ENCODE data around the gene ISLR2.

The ISLR2 gene

DNA sequence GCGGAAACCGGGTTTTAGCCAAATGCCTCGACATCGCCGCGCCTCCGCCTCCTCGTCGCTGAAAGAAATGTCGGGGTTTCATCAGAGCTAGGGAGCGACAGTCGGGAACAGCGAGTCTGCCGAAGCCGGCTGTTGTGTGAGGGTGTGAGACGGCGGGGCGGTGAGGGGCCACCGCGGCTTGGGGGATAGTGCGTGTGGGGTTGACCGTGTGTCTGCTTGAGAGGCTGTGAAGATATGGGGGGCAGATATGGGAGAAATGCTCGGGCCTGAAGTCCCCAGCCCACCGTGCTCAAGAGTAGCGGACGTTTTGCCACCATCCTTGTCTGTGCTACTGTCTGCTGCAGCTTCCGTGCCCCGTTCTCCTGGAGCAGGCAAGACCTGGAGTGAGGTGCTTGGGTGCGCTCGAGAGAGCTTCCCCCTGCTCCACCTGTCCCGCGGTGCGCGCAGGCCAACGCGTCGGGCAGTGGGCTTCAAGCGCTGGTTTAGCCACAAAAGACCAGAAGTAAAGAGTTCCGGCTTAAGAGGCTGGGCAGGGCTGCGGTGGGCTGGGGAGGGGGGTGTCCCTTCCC, 716 bp upstream of the ISLR2 start:
- DNase-seq, result no peak

DNA sequence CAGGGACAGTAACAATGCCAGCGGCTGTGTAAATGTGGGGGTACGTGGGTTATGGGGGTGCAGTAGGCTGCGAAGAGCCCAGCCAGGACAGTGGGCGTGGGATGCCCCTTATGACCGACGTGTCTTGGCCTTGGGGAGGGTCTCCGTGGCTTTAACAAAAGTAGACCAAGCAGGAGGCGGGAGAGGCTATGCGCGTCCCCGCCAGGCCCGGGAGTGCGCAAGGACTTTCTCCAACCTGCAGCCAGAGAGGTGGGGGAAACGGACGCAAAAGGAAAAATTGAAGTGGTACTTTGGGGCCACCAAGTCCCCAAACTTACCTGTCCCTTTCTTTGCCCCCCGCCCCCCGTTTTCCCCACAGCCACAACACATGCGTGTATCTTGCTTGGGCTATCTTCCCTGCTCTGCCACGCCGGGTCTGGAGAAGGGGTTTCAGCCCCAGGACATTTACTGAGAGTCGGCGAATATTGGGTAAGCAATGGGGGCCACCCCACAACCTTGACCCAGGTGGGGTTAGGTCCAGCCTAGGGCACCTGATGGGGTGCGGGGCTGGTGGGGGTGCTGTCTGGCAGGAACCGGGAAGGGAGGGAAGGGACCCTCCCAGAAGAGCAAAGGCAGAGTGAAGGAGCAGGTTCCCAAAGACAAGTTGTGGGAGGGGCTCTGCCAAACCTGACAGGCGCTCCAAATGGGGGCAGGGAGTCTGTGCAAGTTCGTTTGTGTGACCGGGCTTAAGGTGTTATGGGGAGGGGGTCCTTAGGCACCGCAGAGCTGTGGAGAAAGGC, 652 bp downstream of the ISLR2 start:
- no peak for DNase-seq

DNA sequence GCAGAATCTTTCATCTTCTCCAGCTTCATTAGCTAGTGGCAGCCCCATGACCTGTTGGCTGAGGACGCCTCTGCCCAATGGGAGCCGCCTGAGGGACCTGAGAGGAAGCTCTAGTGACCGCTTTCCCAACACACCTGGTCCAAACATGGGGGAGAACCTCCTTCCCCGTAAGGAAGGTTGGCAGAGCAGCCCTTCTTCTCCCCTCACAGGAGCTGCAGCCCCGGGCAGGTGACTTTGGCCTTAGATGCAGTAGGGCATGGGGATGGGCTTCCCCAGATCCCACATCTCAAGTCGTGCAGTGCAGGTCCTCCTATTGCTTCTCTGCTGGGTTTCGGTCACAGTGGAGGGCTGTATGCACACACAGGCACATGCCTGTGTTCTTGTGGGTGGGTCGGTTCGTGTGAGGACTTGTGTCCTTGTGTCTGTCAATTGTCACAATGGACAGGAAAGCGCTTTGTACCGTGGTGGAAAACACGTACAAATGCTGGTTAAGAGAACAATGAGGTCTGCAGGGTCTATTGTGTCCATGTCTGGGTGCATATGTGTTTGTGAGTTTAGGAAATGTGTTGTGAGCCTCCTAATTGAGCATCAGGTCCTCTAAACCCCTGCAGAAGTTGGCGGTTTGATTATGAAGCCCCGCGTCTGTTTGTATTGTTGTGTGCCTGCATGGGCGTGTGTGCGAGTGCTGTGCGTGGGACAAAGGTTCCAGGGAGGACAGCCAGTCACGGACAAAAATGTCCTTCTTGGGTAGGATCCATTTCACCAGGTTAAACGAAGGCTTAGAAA, 1.4 kb downstream of the ISLR2 start:
- DNase-seq, result no peak

DNA sequence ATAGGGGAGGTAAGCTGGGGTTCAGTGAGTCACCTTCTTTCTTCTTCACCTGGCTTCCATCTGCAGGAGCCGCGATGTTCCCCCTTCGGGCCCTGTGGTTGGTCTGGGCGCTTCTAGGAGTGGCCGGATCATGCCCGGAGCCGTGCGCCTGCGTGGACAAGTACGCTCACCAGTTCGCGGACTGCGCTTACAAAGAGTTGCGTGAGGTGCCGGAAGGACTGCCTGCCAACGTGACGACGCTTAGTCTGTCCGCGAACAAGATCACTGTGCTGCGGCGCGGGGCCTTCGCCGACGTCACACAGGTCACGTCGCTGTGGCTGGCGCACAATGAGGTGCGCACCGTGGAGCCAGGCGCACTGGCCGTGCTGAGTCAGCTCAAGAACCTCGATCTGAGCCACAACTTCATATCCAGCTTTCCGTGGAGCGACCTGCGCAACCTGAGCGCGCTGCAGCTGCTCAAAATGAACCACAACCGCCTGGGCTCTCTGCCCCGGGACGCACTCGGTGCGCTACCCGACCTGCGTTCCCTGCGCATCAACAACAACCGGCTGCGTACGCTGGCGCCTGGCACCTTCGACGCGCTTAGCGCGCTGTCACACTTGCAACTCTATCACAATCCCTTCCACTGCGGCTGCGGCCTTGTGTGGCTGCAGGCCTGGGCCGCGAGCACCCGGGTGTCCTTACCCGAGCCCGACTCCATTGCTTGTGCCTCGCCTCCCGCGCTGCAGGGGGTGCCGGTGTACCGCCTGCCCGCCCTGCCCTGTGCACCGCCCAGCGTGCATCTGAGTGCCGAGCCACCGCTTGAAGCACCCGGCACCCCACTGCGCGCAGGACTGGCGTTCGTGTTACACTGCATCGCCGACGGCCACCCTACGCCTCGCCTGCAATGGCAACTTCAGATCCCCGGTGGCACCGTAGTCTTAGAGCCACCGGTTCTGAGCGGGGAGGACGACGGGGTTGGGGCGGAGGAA, 2.6 kb downstream of the ISLR2 start:
- DNase-seq, result no peak

DNA sequence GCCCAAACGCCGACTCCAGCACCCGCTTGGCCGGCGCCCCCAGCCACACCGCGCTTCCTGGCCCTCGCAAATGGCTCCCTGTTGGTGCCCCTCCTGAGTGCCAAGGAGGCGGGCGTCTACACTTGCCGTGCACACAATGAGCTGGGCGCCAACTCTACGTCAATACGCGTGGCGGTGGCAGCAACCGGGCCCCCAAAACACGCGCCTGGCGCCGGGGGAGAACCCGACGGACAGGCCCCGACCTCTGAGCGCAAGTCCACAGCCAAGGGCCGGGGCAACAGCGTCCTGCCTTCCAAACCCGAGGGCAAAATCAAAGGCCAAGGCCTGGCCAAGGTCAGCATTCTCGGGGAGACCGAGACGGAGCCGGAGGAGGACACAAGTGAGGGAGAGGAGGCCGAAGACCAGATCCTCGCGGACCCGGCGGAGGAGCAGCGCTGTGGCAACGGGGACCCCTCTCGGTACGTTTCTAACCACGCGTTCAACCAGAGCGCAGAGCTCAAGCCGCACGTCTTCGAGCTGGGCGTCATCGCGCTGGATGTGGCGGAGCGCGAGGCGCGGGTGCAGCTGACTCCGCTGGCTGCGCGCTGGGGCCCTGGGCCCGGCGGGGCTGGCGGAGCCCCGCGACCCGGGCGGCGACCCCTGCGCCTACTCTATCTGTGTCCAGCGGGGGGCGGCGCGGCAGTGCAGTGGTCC, 3.5 kb downstream of the ISLR2 start:
- DNase-seq, result no peak

DNA sequence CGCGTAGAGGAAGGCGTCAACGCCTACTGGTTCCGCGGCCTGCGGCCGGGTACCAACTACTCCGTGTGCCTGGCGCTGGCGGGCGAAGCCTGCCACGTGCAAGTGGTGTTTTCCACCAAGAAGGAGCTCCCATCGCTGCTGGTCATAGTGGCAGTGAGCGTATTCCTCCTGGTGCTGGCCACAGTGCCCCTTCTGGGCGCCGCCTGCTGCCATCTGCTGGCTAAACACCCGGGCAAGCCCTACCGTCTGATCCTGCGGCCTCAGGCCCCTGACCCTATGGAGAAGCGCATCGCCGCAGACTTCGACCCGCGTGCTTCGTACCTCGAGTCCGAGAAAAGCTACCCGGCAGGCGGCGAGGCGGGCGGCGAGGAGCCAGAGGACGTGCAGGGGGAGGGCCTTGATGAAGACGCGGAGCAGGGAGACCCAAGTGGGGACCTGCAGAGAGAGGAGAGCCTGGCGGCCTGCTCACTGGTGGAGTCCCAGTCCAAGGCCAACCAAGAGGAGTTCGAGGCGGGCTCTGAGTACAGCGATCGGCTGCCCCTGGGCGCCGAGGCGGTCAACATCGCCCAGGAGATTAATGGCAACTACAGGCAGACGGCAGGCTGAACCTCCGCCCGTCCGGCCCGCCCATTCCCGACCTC, 4.1 kb downstream of the ISLR2 start:
- DNase-seq, result no peak

DNA sequence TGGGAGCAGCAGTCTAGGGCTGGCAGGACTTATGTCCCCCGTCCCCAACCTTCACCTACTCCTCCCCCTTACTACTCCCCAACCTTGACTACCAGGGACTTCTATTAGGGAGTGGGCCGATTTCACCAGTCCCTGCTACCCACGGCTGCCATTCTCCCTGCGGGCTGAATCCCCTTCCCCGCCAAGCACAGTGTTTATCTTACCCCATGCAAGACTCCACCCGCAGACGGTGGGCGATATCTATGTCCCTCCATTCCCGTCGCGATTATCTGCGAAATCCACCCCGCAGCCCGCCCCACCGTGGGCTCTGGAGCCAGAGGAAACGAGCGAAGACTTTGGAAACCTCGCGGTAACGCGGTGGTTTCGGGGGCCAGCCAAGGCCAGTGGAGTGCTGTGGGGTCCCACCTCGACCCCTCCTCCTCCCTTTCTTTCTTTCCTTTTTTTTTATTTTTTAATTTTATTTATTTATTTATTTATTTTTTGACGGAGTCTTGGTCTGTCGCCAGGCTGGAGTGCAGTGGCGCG, 4.7 kb downstream of the ISLR2 start:
- DNase-seq, result no peak

DNA sequence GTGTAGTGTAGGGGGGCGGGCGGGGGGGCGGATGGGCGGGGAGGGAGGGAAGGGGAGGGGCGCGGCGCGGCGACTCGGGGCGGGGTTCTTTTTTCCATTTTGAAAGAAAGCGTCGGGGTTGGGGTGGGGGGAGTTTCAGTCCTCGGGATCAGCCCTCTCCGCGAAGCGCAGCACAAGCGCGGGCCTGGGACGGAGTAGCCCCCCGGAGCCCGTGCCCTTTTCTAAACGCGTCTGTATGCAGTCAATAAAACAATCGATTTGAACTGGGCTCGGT, 6.1 kb downstream of the ISLR2 start:
- DNase-seq, result no peak

DNA sequence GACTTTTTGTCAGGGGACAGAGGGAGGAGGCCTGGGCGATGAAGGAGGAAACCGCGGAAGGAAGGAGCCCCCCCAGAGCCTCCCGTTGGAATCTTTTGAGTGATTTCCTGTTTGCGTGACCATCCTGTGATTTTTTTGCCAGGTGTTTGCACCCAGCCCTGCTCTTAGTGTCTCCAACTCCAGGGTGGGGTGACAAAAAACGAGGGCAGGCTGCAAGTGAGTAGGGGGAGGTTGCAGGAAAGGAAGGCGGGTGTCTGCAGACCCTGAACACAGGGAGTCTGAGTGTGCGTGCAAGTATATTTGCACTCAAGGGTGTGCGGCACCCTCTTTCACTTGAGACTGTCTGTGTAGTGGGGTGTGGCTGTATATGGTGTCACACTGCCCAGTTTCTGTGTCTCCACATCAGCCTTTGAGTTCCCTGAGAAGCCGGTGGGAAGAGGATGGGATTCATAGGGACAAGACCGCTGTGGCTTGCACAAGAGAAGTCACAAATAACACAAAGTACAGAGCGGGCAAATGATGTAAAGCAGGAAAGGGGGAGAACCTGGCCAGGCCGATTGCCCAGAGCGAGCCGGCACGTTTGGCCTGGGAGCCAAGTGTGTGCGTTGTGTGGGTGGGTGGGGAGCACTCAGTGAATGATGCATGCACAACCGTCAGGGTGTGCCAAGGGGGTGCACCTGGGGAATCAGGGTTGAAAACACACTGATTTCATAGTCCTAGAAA, 6.6 kb downstream of the ISLR2 start:
- no peak for DNase-seq

DNA sequence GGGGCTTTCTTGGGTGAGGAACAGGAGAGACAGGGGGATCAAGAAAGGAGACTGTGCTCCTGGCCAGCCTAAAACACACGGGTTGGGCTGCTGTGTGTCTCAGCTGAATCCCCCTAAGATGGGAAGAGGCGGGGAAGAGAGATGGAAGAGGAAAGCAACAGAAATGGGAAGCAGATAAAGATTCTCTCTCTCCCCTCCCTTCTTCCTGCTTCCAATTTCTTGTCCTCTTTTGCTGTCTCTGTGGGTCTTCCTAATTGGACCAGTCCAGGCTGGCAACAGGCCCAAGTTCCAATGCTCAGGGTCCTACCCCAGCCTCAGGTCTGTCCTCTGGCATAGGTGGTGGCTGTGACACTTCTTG, 7.1 kb downstream of the ISLR2 start:
- no peak for DNase-seq

DNA sequence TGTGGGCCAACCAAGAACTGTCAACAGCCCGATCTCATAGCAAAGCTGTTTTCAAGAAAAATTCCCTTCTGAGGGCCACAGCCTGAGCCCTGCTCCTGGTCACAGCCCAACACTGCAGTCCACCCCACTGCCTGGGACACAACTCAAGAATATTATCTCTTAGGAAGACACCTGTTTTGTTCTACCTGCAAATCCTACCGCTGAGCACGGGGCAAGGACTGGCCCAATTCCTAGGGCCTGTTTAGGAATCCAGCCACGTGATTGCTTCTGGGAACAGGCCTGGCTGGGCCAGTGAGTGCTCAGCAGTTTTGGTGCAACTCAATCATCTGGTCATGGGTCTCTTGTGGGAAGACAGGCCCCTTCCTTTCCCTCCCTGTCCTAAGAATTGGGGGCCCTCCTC, 8.3 kb downstream of the ISLR2 start:
- no peak for DNase-seq

DNA sequence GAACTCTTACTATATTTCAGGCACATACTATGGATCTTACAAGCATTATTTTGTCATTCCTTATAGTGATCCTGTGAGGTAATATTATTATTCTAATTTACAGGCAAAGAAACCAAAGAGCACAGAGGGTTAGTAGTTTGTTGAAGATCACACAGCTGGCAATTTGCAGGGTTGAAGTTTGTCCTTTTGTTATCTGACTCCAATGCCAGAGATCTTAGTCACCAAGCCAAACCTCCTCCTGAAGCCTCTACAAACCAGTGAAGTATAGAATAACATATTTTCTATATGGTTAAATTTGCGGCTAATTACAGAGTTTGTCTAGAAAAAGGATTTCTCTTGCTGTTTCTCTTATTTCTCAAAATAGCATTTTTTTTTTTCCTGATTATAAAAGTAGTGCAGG, 11.2 kb downstream of the ISLR2 start:
- DNase-seq, result no peak

DNA sequence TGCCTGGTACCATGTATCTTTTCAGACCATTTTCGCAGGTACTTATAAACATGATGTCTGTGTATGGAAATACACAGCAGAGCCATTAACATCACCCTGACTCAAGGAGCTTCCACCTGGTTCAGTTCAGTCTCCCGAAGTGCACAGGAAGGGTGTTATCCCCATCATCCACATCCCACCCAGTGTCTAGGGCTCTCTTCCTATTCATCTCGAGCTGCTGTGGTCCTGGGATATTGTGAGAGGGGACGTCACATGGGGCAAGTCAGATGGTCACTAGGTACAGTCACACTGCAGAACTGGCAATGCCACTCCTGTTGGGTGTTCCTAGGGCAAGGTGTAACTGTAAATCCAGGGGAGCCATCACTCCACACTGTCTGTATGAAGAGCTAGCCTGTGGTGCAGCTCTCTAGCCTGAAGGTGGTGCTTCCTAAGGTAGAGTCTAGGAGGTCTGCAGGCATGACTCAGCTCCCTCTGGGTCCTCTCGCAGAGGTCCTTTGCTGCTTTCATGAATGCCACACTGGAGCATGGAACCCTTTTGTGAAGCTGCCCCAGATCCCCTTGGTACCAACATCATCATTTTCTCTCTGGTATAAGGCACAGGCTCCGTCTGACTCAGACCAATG, 13.9 kb downstream of the ISLR2 start:
- DNase-seq, result no peak

DNA sequence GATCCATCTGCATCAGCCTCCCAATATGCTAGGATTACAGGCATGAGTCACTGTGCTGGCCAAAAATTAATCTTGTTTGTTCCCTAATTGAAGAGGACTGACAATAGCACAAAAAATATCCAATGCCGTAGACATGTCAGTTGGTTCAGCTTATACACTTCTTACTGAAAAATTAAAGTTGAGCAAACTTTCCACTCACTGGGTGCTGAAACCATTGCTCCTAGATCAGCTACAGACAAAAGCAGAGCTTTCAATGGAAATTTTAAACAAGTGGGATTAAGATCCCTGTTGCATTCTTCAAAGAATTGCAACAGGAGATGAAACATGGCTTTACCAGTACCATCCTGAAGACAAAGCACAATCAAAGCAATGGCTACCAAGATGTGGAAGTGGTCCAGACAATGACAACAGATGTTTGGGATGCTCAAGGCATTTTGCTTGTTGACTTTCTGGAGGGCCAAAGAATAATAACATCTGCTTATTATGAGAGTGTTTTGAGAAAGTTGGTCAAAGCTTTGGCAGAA, 16.0 kb downstream of the ISLR2 start:
- no peak for DNase-seq

DNA sequence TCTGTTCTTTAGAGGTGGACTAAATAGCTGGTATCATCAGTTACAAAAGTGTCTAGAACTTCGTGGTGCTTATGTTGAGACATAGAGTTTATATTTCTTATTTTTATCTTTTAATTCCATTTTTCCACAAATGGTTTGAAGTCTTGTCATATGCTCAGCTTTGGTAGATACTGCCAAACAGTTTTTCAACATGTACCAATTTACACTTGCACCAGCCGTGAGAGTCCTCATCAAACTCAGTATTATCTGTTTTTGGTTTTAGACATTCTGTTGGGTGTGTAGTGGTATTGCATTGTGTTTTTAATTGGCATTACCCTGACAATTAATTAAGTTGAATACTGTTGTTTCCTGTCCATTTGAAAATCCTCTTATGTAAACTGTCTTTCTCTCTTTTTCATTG, 16.7 kb downstream of the ISLR2 start:
- no peak for DNase-seq

DNA sequence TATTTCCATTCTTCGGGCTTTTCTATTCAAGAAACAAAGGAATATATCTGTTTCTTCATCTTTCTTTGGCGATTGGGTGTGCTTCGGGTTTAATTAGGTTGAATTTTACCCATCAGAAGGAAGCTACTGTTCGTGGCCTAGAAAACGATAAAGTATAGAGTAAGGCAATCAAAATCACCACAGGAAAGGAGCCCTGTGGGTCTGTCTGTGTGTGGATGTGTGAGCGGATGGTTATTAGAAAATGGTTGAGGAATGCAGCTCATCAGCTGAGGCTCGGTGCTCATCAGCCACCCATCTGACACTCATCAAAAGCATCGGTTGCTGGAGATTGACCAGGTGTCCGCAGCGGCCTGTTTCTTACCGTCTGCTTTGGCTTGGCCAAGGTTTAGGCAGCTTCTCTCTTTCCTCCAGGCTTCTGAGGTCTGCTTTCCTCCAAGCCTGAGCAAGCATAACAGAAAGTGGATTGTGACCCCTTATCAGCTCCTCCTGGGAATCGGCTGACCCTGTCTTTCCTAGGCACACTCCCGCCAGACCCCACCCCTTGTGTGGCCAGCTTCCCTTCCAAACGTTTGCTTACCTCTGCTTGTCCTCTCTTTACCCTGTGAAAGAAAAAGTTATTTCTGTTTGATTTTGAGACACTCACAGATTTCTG, 25.5 kb downstream of the ISLR2 start:
- DNase-seq, result no peak

DNA sequence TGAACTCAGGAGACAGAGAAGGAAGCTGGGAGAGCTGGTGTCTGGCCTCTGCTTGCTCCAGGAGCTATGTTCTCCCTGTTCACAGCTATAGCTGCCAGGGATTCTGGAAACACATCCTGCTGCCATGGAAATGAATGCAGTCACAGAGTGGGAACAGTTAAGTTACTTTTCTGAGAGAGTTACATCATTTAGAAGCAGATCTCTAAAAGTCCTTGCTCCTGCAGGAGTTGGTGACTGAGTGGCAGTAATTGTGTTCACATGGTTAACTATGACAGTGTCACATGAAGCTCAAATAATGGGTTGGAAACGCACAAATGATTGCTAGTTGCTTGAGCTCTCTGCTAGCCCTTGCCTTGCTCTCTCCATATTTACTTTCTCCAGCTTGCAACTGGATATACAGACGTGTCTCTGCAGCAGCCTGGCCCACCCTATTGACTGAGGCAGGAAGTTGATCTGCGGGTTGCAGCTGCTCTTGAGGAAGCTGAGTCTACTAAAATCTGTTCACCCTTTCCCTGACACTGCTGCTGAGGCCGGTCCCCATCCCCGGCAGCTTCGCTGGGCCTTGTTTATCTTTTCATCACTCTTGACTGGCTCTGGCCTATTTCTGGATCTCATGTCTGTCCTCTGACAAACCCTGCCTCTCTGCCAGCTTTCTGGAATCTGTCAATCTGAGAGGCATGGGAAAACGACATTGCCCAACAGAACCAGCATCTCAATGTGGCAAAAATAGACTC, 26.5 kb downstream of the ISLR2 start:
- DNase-seq, result peak; percentile 15

DNA sequence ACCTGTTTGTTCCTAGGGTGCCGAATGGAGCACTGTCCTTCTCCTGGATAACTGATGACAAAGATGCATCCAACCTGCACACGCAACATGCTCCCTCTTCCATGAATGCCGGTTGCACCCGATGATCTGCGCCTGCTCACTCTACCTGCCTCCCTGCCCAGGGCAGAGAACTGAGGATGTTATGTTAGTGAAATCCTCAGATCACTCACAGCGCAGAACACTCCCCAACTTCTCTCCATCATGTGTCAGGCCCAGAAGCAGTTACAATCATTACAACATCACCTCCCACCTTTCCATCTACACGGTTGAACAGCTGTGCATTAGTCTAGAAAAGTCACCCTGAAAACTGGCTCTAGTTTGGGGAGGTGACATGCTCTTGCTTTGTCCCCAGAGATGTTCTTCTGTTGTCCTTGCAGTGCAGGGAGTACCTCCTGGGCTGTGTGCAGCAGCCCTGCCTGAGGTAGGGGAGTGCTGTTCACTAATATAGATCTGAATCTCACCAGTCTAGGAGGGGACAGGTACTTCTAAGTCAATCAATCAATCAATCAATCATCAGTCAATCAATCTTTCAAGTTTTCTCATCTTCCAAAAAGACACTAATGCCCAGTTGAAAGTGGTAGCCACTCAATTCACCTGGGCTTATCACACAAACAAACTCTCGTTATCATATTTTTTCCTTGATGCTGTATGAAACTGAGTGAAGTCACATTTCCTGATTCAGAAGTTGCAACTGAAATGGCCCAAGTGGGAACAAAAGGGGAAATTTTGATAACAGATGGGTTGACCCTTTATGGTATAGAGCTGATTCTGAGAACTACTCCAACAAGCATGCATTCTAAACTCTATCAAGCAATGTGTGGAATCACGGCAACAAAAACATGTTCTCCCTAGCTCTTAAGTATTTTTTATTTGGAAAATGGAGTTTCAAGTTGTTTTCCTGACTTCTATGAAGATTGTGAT, 27.8 kb downstream of the ISLR2 start:
- DNase-seq, result no peak

Data from NCI-H446 treated with DMSO at 0.1 percent for 48 hours (cell line).